HG03039 (cell line): Measurements from ENCODE around the gene SSH3.
A peak's percentile ranks its signal among the peaks of the same experiment; 100 is the strongest.
"Not testable (repeated sequence)": the region's sequence is repeated elsewhere in the genome, so short reads cannot be mapped to it uniquely, and the experiment has no call there.

Experiments used
- ATAC-seq: cut with Tn5 transposase; IDR thresholded peaks from one replicate; pipeline ENCODE4 v1.9.1; 2021; ENCODE audit warnings: mild to moderate bottlenecking, moderate library complexity; ENCODE audit not compliant: unreplicated experiment

The SSH3 gene

GRCh38 chr11:67308031-67308866 lies 4.9 kb downstream of the SSH3 start:
- ATAC-seq = no peak

GRCh38 chr11:67309166-67309565 lies 5.8 kb downstream of the SSH3 start:
- no peak for ATAC-seq

- no peak for ATAC-seq
These were observed 6.3 kb downstream of the SSH3 start for GRCh38 chr11:67309661-67310061.

- ATAC-seq = no peak
These were observed 7.1 kb downstream of the SSH3 start for GRCh38 chr11:67310246-67311050.

- ATAC-seq = no peak
These were observed 7.8 kb downstream of the SSH3 start for GRCh38 chr11:67311051-67311555.

- ATAC-seq = no peak
These were observed 8.3 kb downstream of the SSH3 start for GRCh38 chr11:67311556-67312082.

- no peak for ATAC-seq
These were observed 9.1 kb downstream of the SSH3 start for GRCh38 chr11:67312187-67313021.

GRCh38 chr11:67313125-67313890 lies 10.0 kb downstream of the SSH3 start:
- ATAC-seq = no peak

- no peak for ATAC-seq
These were observed 10.9 kb downstream of the SSH3 start for GRCh38 chr11:67314218-67314617.

GRCh38 chr11:67315325-67315909 lies 12.1 kb downstream of the SSH3 start:
- no peak for ATAC-seq

GRCh38 chr11:67316882-67317204 lies 13.5 kb downstream of the SSH3 start:
- no peak for ATAC-seq

GRCh38 chr11:67317205-67317887 lies 14.0 kb downstream of the SSH3 start:
- peak; percentile 74 for ATAC-seq

- ATAC-seq = peak; percentile 17
These were observed 14.7 kb downstream of the SSH3 start for GRCh38 chr11:67317888-67318555.

- ATAC-seq = not testable (repeated sequence)
These were observed 15.5 kb downstream of the SSH3 start for GRCh38 chr11:67318876-67319275.

GRCh38 chr11:67320011-67320410 lies 16.7 kb downstream of the SSH3 start:
- no peak for ATAC-seq

GRCh38 chr11:67320691-67321090 lies 17.4 kb downstream of the SSH3 start:
- ATAC-seq = no peak

GRCh38 chr11:67321313-67321871 lies 18.1 kb downstream of the SSH3 start:
- ATAC-seq = no peak

GRCh38 chr11:67322049-67322448 lies 18.7 kb downstream of the SSH3 start:
- no peak for ATAC-seq
